H9 (cell line): ENCODE measurements around the gene PLXNB1. TPM values are rescaled to one million over a fixed set of nuclear protein-coding genes. Genes with fewer than 3 reads are reported as not detected.
A peak's percentile ranks its signal among the peaks of the same experiment; 100 is the strongest.

Experiments
- DNase-seq: peaks from one replicate; pipeline ENCODE4 v3.0.0-alpha.2; 2017
- H2AFZ ChIP-seq: one replicate; pipeline ENCODE4 v1.6.1; 2013; ENCODE audit warnings: mild to moderate bottlenecking, low read length, control low read depth, moderate library complexity
- H2AK5ac ChIP-seq: 2 replicates; pipeline ENCODE4 v1.6.1; 2013; ENCODE audit warnings: low read length, control low read depth, mixed read lengths; ENCODE audit not compliant: insufficient read length
- H2BK120ac ChIP-seq: one replicate; pipeline ENCODE4 v1.6.1; 2013; ENCODE audit warnings: low read depth, mild to moderate bottlenecking, low read length, control low read depth, inconsistent platforms; ENCODE audit not compliant: poor library complexity, severe bottlenecking
- H2BK12ac ChIP-seq: 2 replicates; pipeline ENCODE4 v1.6.1; 2013; ENCODE audit warnings: low read length, control low read depth, mixed read lengths, low read depth; ENCODE audit not compliant: insufficient read length
- H2BK15ac ChIP-seq: 2 replicates; pipeline ENCODE4 v1.6.1; 2013; ENCODE audit warnings: low read depth, low read length, control low read depth
- H2BK20ac ChIP-seq: one replicate; pipeline ENCODE4 v1.6.1; 2013; ENCODE audit warnings: low read depth, mild to moderate bottlenecking, low read length, control low read depth, inconsistent platforms; ENCODE audit not compliant: poor library complexity, severe bottlenecking
- H2BK5ac ChIP-seq: 2 replicates; pipeline ENCODE4 v1.6.1; 2013; ENCODE audit warnings: low read length, control low read depth, mixed read lengths; ENCODE audit not compliant: insufficient read length
- H3K14ac ChIP-seq: 2 replicates; pipeline ENCODE4 v1.6.1; 2013; ENCODE audit warnings: low read length, control low read depth; ENCODE audit not compliant: insufficient read depth
- H3K18ac ChIP-seq: 2 replicates; pipeline ENCODE4 v1.6.1; 2013; ENCODE audit warnings: low read depth, mild to moderate bottlenecking, mixed read lengths, low read length, control low read depth; ENCODE audit not compliant: insufficient read length
- H3K23ac ChIP-seq: 2 replicates; pipeline ENCODE4 v1.6.1; 2013; ENCODE audit warnings: low read length, control low read depth, mixed read lengths, low read depth; ENCODE audit not compliant: insufficient read length
- H3K23me2 ChIP-seq: 2 replicates; pipeline ENCODE4 v1.6.1; 2013; ENCODE audit warnings: low read depth, mild to moderate bottlenecking, mixed read lengths, low read length, control low read depth; ENCODE audit not compliant: insufficient read length, poor library complexity, severe bottlenecking
- H3K27ac ChIP-seq: 2 replicates; pipeline ENCODE4 v1.5.1; 2013; ENCODE audit warnings: low read length, control low read depth, mixed read lengths, low read depth; ENCODE audit not compliant: insufficient read length
- H3K27me3 ChIP-seq: 2 replicates; pipeline ENCODE4 v1.6.1; 2013; ENCODE audit warnings: low read length, control low read depth, inconsistent platforms; ENCODE audit not compliant: insufficient read depth
- H3K4ac ChIP-seq: 2 replicates; pipeline ENCODE4 v1.6.1; 2013; ENCODE audit warnings: low read depth, mild to moderate bottlenecking, control low read depth, inconsistent platforms, low read length, moderate library complexity
- H3K4me1 ChIP-seq: 2 replicates; pipeline ENCODE4 v1.6.1; 2013; ENCODE audit warnings: low read length, control low read depth, inconsistent platforms; ENCODE audit not compliant: insufficient read depth
- H3K4me2 ChIP-seq: 2 replicates; pipeline ENCODE4 v1.6.1; 2013; ENCODE audit warnings: low read length, control low read depth, mixed read lengths; ENCODE audit not compliant: insufficient read length, insufficient read depth
- H3K56ac ChIP-seq: 2 replicates; pipeline ENCODE4 v1.6.1; 2013; ENCODE audit warnings: low read depth, mild to moderate bottlenecking, mixed read lengths, low read length, control low read depth; ENCODE audit not compliant: insufficient read length
- H3K79me1 ChIP-seq: 2 replicates; pipeline ENCODE4 v1.6.1; 2013; ENCODE audit warnings: low read depth, mild to moderate bottlenecking, moderate library complexity, low read length, control low read depth, inconsistent platforms; ENCODE audit not compliant: insufficient read depth, poor library complexity, severe bottlenecking
- H3K79me2 ChIP-seq: 2 replicates; pipeline ENCODE4 v1.6.1; 2013; ENCODE audit warnings: low read length, control low read depth, inconsistent platforms; ENCODE audit not compliant: insufficient read depth
- H3K9ac ChIP-seq: 2 replicates; pipeline ENCODE4 v1.6.1; 2013; ENCODE audit warnings: low read length, control low read depth, mixed read lengths; ENCODE audit not compliant: insufficient read length; ENCODE audit errors: extremely low read depth
- H3K9me3 ChIP-seq: one replicate; pipeline ENCODE4 v1.6.1; 2013; ENCODE audit warnings: low read depth, low read length, inconsistent platforms; ENCODE audit not compliant: control insufficient read depth
- H3T11ph ChIP-seq: one replicate; pipeline ENCODE4 v1.6.1; 2013; ENCODE audit warnings: mild to moderate bottlenecking, low read length, control low read depth, inconsistent platforms
- H4K20me1 ChIP-seq: one replicate; pipeline ENCODE4 v1.6.1; 2013; ENCODE audit not compliant: control insufficient read depth, insufficient read length, insufficient read depth
- H4K5ac ChIP-seq: 2 replicates; pipeline ENCODE4 v1.6.1; 2013; ENCODE audit warnings: low read depth, mild to moderate bottlenecking, mixed read lengths, low read length, control low read depth; ENCODE audit not compliant: insufficient read length
- H4K8ac ChIP-seq: replicated peaks from 2 replicates; pipeline ENCODE4 v1.6.1; 2013; ENCODE audit warnings: low read length, control low read depth, mixed read lengths, low read depth; ENCODE audit not compliant: insufficient read length
- H4K91ac ChIP-seq: 2 replicates; pipeline ENCODE4 v1.6.1; 2013; ENCODE audit warnings: low read depth, mild to moderate bottlenecking, moderate library complexity, mixed read lengths, low read length, control low read depth; ENCODE audit not compliant: insufficient read length
- H3K27ac Mint-ChIP-seq, 3 experiments: 2 replicates in 2 of 3; 3 replicates in 1 of 3; pipeline ENCODE4 v1.8.0; 2020 to 2021; ENCODE audit warnings: mixed read lengths in 3 of 3, mild to moderate bottlenecking in 1 of 3, moderate library complexity in 1 of 3
- H3K27me3 Mint-ChIP-seq: 2 replicates; pipeline ENCODE4 v1.8.0; 2021; ENCODE audit warnings: low read depth, mild to moderate bottlenecking, moderate library complexity, mixed read lengths
- H3K36me3 Mint-ChIP-seq, 3 experiments: 2 replicates in 2 of 3; 3 replicates in 1 of 3; pipeline ENCODE4 v1.8.0; 2020 to 2021; ENCODE audit warnings: low read depth in 3 of 3, mixed read lengths in 3 of 3; ENCODE audit not compliant: insufficient read depth in 1 of 3
- H3K4me1 Mint-ChIP-seq, 2 experiments: 2 replicates each; pipeline ENCODE4 v1.8.0; 2020; ENCODE audit warnings: mixed read lengths in 2 of 2
- H3K4me3 Mint-ChIP-seq, 2 experiments: 2 replicates in 1 of 2; 3 replicates in 1 of 2; pipeline ENCODE4 v1.8.0; 2020 to 2021; ENCODE audit warnings: mild to moderate bottlenecking in 2 of 2, mixed read lengths in 2 of 2, moderate library complexity in 1 of 2
- H3K9me3 Mint-ChIP-seq, 2 experiments: 2 replicates in 1 of 2; 3 replicates in 1 of 2; pipeline ENCODE4 v1.8.0; 2020; ENCODE audit warnings: mild to moderate bottlenecking in 2 of 2, mixed read lengths in 2 of 2, moderate library complexity in 1 of 2
- CTCF ChIP-seq: fragments of 200-600 bp; sonication (generic); conservative IDR thresholded peaks from 3 replicates; pipeline ENCODE4 v1.8.0; 2021; ENCODE audit warnings: antibody characterized with exemption, mild to moderate bottlenecking
- WGBS: extraction: QIAGEN DNeasy Blood & Tissue Kit; methylation state at CpG from one replicate; pipeline ENCODE4 v1.1.7; 2013; ENCODE audit warnings: missing lambda C conversion rate, low lambda C conversion rate, mixed read lengths; ENCODE audit not compliant: insufficient read length; ENCODE audit errors: extremely low coverage; 5-methylcytosine and 5-hydroxymethylcytosine counted together
- long read RNA-seq: library from polyadenylated mRNA; unstranded; transcript quantifications from one replicate; pipeline ENCODE4 v2.0.0, GENCODE V29; 2020
- total RNA-seq: library from RNA; stranded (reverse); gene quantifications from 2 replicates; pipeline ENCODE4 v1.2.1, GENCODE V29; 2021

PLXNB1 gene
- total RNA-seq = 175 and 184 TPM in 2 replicates
- long read RNA-seq, partial matches to known transcripts = 95 of 132 reads
- long read RNA-seq, other reads (novel, unspliced or antisense) = 37 of 132 reads

GRCh38 chr3:48429960-48430707 is at the start of gene PLXNB1:
PLXNB1 (minus strand) TSS chr3:48430086; CDS start chr3:48424611, 5,475 bp downstream.
- peak; percentile 97 for DNase-seq
- Histone ChIP-seq H3K18ac (peak within 1 kb of the TSS; percentile 73), H2BK12ac (no peak within 1 kb of the TSS), H2BK5ac (no peak within 1 kb of the TSS), H3T11ph (no peak within 1 kb of the TSS), H3K14ac (peak within 1 kb of the TSS; percentile 85; the same call in 1 of the 2 replicates), H3K56ac (no peak within 1 kb of the TSS), H3K4me2 (peak within 1 kb of the TSS; percentile 65), H2AFZ (no peak within 1 kb of the TSS), H3K9ac (peak within 1 kb of the TSS; percentile 57), H4K91ac (no peak within 1 kb of the TSS), H3K9me3 (no peaks in the 10 kb centered on the region), H4K8ac (no peak within 1 kb of the TSS), H2BK120ac (no peak within 1 kb of the TSS), H2AK5ac (no peak within 1 kb of the TSS), H3K27ac (no peak within 1 kb of the TSS), H3K79me1 (no peaks in the 10 kb centered on the region), H3K4me1 (peaks cover 13% of the 10 kb centered on the region; the same call in 1 of the 2 replicates), H3K4ac (no peak within 1 kb of the TSS; the same call in 1 of the 2 replicates), H2BK15ac (no peak within 1 kb of the TSS), H3K79me2 (peaks cover 32% of the 10 kb centered on the region; the same call in 1 of the 2 replicates), H3K23me2 (peaks cover 13% of the 10 kb centered on the region), H4K20me1 (no peaks in the 10 kb centered on the region), H2BK20ac (no peak within 1 kb of the TSS), H3K27me3 (no peaks in the 10 kb centered on the region), H3K23ac (no peak within 1 kb of the TSS), H4K5ac (no peak within 1 kb of the TSS)
- TF ChIP-seq CTCF = no peak
- Mint-ChIP-seq H3K36me3 (peaks cover 21 to 44% (median 38%) of the 10 kb centered on the region in 3 experiments; a peak in 6 of 7 replicates), H3K4me3 (peak within 1 kb of the TSS; percentile 92 to 93), H3K9me3 (no peaks in the 10 kb centered on the region), H3K27me3 (no peaks in the 10 kb centered on the region), H3K27ac (peak within 1 kb of the TSS; percentile 97 to 98 (median 97)), H3K4me1 (peaks cover 50 to 51% of the 10 kb centered on the region in 2 experiments)
- WGBS = no CpG with 5 or more reads among the region's 15 CpGs
